MCF 10A (cell line): ENCODE data around the gene PDZD8. TPM values are rescaled to one million over a fixed set of nuclear protein-coding genes. Genes with fewer than 3 reads are reported as not detected.

ENCODE experiments used
- BruUV-seq: library from RNA; stranded (reverse); fragments of 400-500 nt; replicated peaks from 2 replicates; lab custom pipeline; 2021; lab: Mats Ljungman, UMichigan
- CTCF ChIA-PET: fragments of 300-600 bp; sonication (Branson Sonifier 250); formaldehyde crosslinking; extraction: SDS; loops from one replicate; lab custom pipeline; 2021; ENCODE audit warnings: antibody characterized with exemption, inconsistent platforms; lab: Yijun Ruan, JAX
- POLR2A ChIA-PET: fragments of 300-600, 350-650 bp; sonication (Branson Sonifier 250); formaldehyde crosslinking; extraction: SDS; loops from one replicate; lab custom pipeline; 2020; ENCODE audit warnings: antibody characterized with exemption, inconsistent platforms; lab: Yijun Ruan, JAX
- DNase-seq: peaks from one replicate; pipeline ENCODE4 v3.0.0-alpha.2; 2018; ENCODE audit not compliant: unreplicated experiment
- H3K27ac Mint-ChIP-seq: one replicate; pipeline ENCODE4 v1.8.0; 2022; ENCODE audit warnings: mild to moderate bottlenecking, low read depth, mixed read lengths; ENCODE audit not compliant: unreplicated experiment
- H3K27me3 Mint-ChIP-seq: one replicate; pipeline ENCODE4 v1.8.0; 2022; ENCODE audit warnings: mixed read lengths; ENCODE audit not compliant: insufficient read depth, unreplicated experiment
- H3K36me3 Mint-ChIP-seq: one replicate; pipeline ENCODE4 v1.8.0; 2022; ENCODE audit warnings: mild to moderate bottlenecking, moderate library complexity, mixed read lengths; ENCODE audit not compliant: insufficient read depth, unreplicated experiment
- H3K4me1 Mint-ChIP-seq: one replicate; pipeline ENCODE4 v1.8.0; 2022; ENCODE audit warnings: mixed read lengths; ENCODE audit not compliant: insufficient read depth, unreplicated experiment
- H3K4me3 Mint-ChIP-seq: one replicate; pipeline ENCODE4 v1.8.0; 2022; ENCODE audit warnings: mild to moderate bottlenecking, moderate library complexity, mixed read lengths; ENCODE audit not compliant: unreplicated experiment
- H3K9me3 Mint-ChIP-seq: one replicate; pipeline ENCODE4 v1.8.0; 2022; ENCODE audit warnings: mixed read lengths; ENCODE audit not compliant: unreplicated experiment
- intact Hi-C: fragments of 100-400 bp; cut with micrococcal nuclease; formaldehyde crosslinking; loops from 2 replicates; pipeline ENCODE4 v1.14.1; 2022
- total RNA-seq: library from RNA; stranded (reverse); gene quantifications from 2 replicates; pipeline ENCODE4 v1.2.3, GENCODE V29; 2022
- TF ChIP-seq, protein P1 (sequence below): fragments of 200-600 bp; IDR thresholded peaks from one replicate; pipeline ENCODE4 v1.8.0; 2022; ENCODE audit warnings: antibody characterized with exemption, mild to moderate bottlenecking; ENCODE audit not compliant: unreplicated experiment

Gene PDZD8
- total RNA-seq, 1 experiment from 2014 or later, result 43.0 TPM

DNA sequence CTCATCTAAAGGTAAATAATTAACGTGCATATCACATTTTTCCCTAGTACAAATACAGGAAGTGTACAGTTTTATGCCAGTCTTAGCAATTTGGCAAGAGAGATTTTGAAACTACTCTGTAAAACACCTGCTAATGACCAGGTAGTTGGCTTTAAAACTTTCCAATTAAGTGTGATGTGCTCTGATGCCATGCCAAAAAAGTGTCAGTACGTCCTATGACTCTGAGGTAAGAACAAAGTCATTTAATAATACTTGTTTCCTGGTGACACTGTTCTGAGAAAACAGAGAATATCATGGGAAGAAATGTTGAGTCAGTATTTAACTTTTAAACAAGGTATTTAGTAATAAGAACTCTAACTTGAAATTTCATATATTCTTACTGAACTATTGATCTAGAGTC lies 9.6 kb downstream of the PDZD8 start:
- CTCF ChIA-PET, result interaction anchor here (2.2 kb wide), 1 partner anchor 46 kb away, joined by 6 read pairs; no protein-coding TSS in a partner anchor
- Mint-ChIP-seq H3K4me3 (no peak overlapping the region), H3K27me3 (no peaks in the 10 kb centered on the region), H3K4me1 (peaks cover 49% of the 10 kb centered on the region), H3K9me3 (no peaks in the 10 kb centered on the region), H3K36me3 (peaks cover 6% of the 10 kb centered on the region), H3K27ac (peak overlapping the region; percentile 64)
- TF ChIP-seq, protein P1, sequence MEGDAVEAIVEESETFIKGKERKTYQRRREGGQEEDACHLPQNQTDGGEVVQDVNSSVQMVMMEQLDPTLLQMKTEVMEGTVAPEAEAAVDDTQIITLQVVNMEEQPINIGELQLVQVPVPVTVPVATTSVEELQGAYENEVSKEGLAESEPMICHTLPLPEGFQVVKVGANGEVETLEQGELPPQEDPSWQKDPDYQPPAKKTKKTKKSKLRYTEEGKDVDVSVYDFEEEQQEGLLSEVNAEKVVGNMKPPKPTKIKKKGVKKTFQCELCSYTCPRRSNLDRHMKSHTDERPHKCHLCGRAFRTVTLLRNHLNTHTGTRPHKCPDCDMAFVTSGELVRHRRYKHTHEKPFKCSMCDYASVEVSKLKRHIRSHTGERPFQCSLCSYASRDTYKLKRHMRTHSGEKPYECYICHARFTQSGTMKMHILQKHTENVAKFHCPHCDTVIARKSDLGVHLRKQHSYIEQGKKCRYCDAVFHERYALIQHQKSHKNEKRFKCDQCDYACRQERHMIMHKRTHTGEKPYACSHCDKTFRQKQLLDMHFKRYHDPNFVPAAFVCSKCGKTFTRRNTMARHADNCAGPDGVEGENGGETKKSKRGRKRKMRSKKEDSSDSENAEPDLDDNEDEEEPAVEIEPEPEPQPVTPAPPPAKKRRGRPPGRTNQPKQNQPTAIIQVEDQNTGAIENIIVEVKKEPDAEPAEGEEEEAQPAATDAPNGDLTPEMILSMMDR, result no peak
- BruUV-seq, result no TSS peak
- intact Hi-C loops, result no loop called here
- peak; percentile 47 for DNase-seq
- POLR2A ChIA-PET, result interaction anchor here (0.6 to 1.9 kb wide), 2 partner anchors 9 to 1652 kb away, joined by 4 to 12 read pairs; no protein-coding TSS in a partner anchor

GRCh38 chr10:117364110-117364960 lies 10.9 kb downstream of the PDZD8 start:
- Mint-ChIP-seq H3K36me3 (peaks cover 4% of the 10 kb centered on the region), H3K4me3 (peak overlapping the region; percentile 17), H3K4me1 (peaks cover 45% of the 10 kb centered on the region), H3K27ac (peak overlapping the region; percentile 1), H3K27me3 (no peaks in the 10 kb centered on the region), H3K9me3 (no peaks in the 10 kb centered on the region)
- ChIA-PET POLR2A (interaction anchor here (0.6 to 1.5 kb wide), 2 partner anchors 8 to 13 kb away, joined by 4 to 9 read pairs; no protein-coding TSS in a partner anchor), CTCF (interaction anchor here (1.1 kb wide), 2 partner anchors 78 to 148 kb away, joined by 3 read pairs; no protein-coding TSS in a partner anchor)
- intact Hi-C loops, result no loop called here
- TF ChIP-seq, protein P1, result no peak
- DNase-seq, result peak; percentile 49
- BruUV-seq, result no TSS peak

DNA sequence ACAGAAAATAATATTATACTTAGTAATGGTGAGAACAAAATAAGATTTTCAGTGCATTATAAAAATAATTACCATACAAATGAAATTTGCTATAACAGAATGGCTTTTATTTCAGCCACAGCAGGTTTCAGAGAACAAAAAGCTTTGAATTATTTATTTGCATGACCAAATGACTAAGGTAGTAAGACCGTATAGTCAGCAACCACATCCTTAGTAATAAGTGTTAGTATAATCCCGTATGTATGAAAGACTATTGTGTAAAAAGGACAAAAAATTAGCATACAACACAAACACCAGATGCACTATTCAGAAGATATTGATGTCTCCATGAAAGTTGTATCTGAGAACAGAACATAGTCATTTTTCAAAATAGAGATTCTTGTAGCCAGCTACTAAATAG lies 12.2 kb downstream of the PDZD8 start:
- Mint-ChIP-seq H3K4me1 (peaks cover 42% of the 10 kb centered on the region), H3K4me3 (no peak overlapping the region), H3K27ac (peak overlapping the region; percentile 1), H3K27me3 (no peaks in the 10 kb centered on the region), H3K9me3 (no peaks in the 10 kb centered on the region), H3K36me3 (peaks cover 7% of the 10 kb centered on the region)
- TF ChIP-seq, protein P1, result no peak
- DNase-seq, result peak; percentile 45
- intact Hi-C loops, result no loop called here
- ChIA-PET CTCF (interaction anchor here (0.6 kb wide), 1 partner anchor 37 kb away, joined by 4 read pairs; no protein-coding TSS in a partner anchor), POLR2A (interaction anchor here (0.5 to 1.5 kb wide), 5 partner anchors 9 to 1141 kb away, joined by 3 to 9 read pairs (median 4); no protein-coding TSS in a partner anchor)
- no TSS peak for BruUV-seq

DNA sequence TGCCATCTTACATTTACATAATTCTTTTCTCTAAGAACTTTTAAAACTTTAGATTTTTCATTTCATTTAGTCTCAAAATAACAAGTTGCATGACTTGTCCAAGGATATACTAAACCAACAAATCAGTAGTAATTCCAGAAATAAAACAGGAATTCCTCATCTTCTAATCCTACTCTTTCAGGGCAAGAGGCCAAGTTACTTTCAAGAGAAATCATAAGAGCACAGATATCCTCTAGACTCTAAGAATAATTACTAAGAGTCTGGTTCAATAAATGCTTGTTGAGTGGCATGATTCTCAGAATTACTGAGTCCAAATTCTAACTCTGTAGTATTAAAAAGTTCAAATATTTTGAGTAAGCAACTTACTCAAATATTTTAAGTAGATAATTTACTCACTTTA lies 12.9 kb downstream of the PDZD8 start:
- ChIA-PET POLR2A (interaction anchor here (0.5 to 4.3 kb wide), 5 partner anchors 9 to 1141 kb away, joined by 3 to 65 read pairs (median 7); no protein-coding TSS in a partner anchor), CTCF (interaction anchor here (0.6 kb wide), 1 partner anchor 36 kb away, joined by 4 read pairs; no protein-coding TSS in a partner anchor)
- no peaks in the 10 kb centered on the region for H3K27me3 Mint-ChIP-seq
- BruUV-seq, result no TSS peak
- intact Hi-C loops, result no loop called here
- peak overlapping the region; percentile 1 for H3K27ac Mint-ChIP-seq
- TF ChIP-seq, protein P1, result no peak
- DNase-seq, result no peak
- peaks cover 42% of the 10 kb centered on the region for H3K4me1 Mint-ChIP-seq
- no peaks in the 10 kb centered on the region for H3K9me3 Mint-ChIP-seq
- no peak overlapping the region for H3K4me3 Mint-ChIP-seq
- peaks cover 7% of the 10 kb centered on the region for H3K36me3 Mint-ChIP-seq
